ENCODE results near the gene TAS2R40. TPM values are rescaled to one million over a fixed set of nuclear protein-coding genes. Genes with fewer than 3 reads are reported as not detected.

The TAS2R40 gene
- total RNA-seq, 6 donors from 2014 or later, result not detected

GRCh38 chr7:143244321-143244720 is 22.5 kb downstream of the TAS2R40 start:
- DNase-seq, result no peak
- no peaks in the 10 kb centered on the region for H3K36me3 ChIP-seq
- no peaks in the 10 kb centered on the region for H3K27me3 ChIP-seq
- no peak overlapping the region for H3K4me3 ChIP-seq
- TF ChIP-seq POLR2AphosphoS5 (IDR thresholded peaks at IDR 0.05), result no peak
- TF ChIP-seq CTCF (IDR thresholded peaks at IDR 0.05), result no peak
- TF ChIP-seq EP300 (IDR thresholded peaks at IDR 0.05), result no peak
- no peak for TF ChIP-seq POLR2A (IDR thresholded peaks at IDR 0.05)
- no peak for ATAC-seq (ENCODE audit: low FRiP score in 2 of 2)
- no peak overlapping the region for H3K27ac ChIP-seq
- H3K9me3 ChIP-seq, result no peaks in the 10 kb centered on the region
- peaks cover 0 to 18% (median 8%) of the 10 kb centered on the region in 4 donors for H3K4me1 ChIP-seq
- 27 to 35% methylated on average over 1 of the region's 1 CpG for WGBS, 2 donors

- no peaks in the 10 kb centered on the region for H3K27me3 ChIP-seq
- WGBS, 2 donors, result 38 to 42% methylated on average over 3 of the region's 3 CpGs
- TF ChIP-seq POLR2AphosphoS5 (IDR thresholded peaks at IDR 0.05) (no peak), POLR2A (IDR thresholded peaks at IDR 0.05) (no peak), EP300 (IDR thresholded peaks at IDR 0.05) (no peak), CTCF (IDR thresholded peaks at IDR 0.05) (no peak)
- no peaks in the 10 kb centered on the region for H3K9me3 ChIP-seq
- peaks cover 0 to 18% (median 7%) of the 10 kb centered on the region in 4 donors for H3K4me1 ChIP-seq
- H3K27ac ChIP-seq, result no peak overlapping the region
- H3K36me3 ChIP-seq, result no peaks in the 10 kb centered on the region
- DNase-seq (no peak), ATAC-seq (ENCODE audit: low FRiP score in 2 of 2) (no peak)
- H3K4me3 ChIP-seq, result no peak overlapping the region
Measured at GRCh38 chr7:143245123-143245522, 23.3 kb downstream of the TAS2R40 start.

GRCh38 chr7:143247372-143247771 is 25.5 kb downstream of the TAS2R40 start:
- H3K9me3 ChIP-seq, result no peaks in the 10 kb centered on the region
- peaks cover 0 to 10% (median 3%) of the 10 kb centered on the region in 4 donors for H3K4me1 ChIP-seq
- no peaks in the 10 kb centered on the region for H3K36me3 ChIP-seq
- WGBS, 2 donors, result 39 to 53% methylated on average over 1 of the region's 1 CpG
- TF ChIP-seq POLR2AphosphoS5 (IDR thresholded peaks at IDR 0.05), result no peak
- TF ChIP-seq CTCF (IDR thresholded peaks at IDR 0.05), result no peak
- TF ChIP-seq EP300 (IDR thresholded peaks at IDR 0.05), result no peak
- TF ChIP-seq POLR2A (IDR thresholded peaks at IDR 0.05), result no peak
- H3K4me3 ChIP-seq, result no peak overlapping the region
- DNase-seq (no peak), ATAC-seq (ENCODE audit: low FRiP score in 2 of 2) (no peak)
- H3K27ac ChIP-seq, result no peak overlapping the region
- H3K27me3 ChIP-seq, result no peaks in the 10 kb centered on the region

GRCh38 chr7:143248761-143249354 is 27.0 kb downstream of the TAS2R40 start:
- no peak for ATAC-seq (ENCODE audit: low FRiP score in 2 of 2)
- Histone ChIP-seq H3K36me3 (no peaks in the 10 kb centered on the region), H3K4me1 (peaks cover 0 to 10% (median 3%) of the 10 kb centered on the region in 4 donors), H3K4me3 (no peak overlapping the region), H3K27me3 (no peaks in the 10 kb centered on the region), H3K9me3 (no peaks in the 10 kb centered on the region), H3K27ac (no peak overlapping the region)
- TF ChIP-seq EP300 (IDR thresholded peaks at IDR 0.05) (no peak), CTCF (IDR thresholded peaks at IDR 0.05) (no peak)
- 92 to 97% methylated on average over 2 of the region's 2 CpGs for WGBS, 2 donors
- DNase-seq, result no peak

- H3K9me3 ChIP-seq, result no peaks in the 10 kb centered on the region
- H3K27me3 ChIP-seq, result no peaks in the 10 kb centered on the region
- DNase-seq (no peak), ATAC-seq (ENCODE audit: low FRiP score in 2 of 2) (no peak)
- H3K4me1 ChIP-seq, result peaks cover 0 to 4% (median 0%) of the 10 kb centered on the region in 4 donors
- TF ChIP-seq EP300 (IDR thresholded peaks at IDR 0.05), result no peak
- no peak for TF ChIP-seq CTCF (IDR thresholded peaks at IDR 0.05)
- no peak for TF ChIP-seq POLR2AphosphoS5 (IDR thresholded peaks at IDR 0.05)
- H3K36me3 ChIP-seq, result no peaks in the 10 kb centered on the region
- H3K27ac ChIP-seq, result no peak overlapping the region
- no peak overlapping the region for H3K4me3 ChIP-seq
Measured at GRCh38 chr7:143250199-143250598, 28.4 kb downstream of the TAS2R40 start.

Data from upper lobe of left lung (tissue), 6 donors.